Hematopoietic multipotent progenitor cell treated with erythropoietin and hydrocortisone succinate and interleukin-3 and kit ligand, for 17 days (in vitro differentiated cells): ENCODE results near the gene GABRB2.

Source experiments
- DNase-seq: peaks from one replicate; pipeline ENCODE4 v3.0.0-alpha.2; 2015; ENCODE audit warnings: low spot score

Gene GABRB2

DNA sequence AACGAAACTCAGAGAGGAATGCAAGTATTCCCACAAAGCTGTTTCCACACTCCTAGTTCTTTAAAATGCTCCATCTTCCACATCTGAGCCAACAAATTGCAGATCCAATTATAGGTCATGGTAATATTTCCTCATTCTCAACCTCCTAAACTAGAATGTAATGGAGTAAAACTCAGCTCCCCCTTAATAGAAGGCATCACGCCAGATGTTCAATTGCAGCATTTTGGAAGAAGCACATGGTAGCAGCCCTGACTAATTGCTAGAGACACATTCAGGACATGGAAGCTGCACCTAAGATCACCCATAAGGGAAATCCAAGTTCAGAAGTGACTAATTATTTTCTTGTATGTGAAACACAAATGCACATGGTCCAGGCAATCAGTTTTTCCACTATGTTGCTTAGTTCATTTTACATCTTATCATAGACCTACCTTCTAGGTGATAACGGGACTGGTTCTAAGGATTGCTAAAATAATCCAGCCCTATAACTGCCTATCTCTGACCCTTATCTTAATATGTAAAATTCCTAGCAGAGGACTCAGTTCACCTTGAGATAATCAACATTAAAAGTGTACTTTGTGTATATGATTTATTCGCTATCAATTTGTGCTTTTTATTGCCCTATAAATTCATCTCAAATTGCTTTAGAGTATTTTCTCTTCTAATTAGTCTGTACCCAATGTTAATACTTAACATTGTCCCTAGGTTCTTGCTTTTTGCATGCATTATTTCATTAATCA is 75.1 kb downstream of the GABRB2 start:
- DNase-seq, result no peak

DNA sequence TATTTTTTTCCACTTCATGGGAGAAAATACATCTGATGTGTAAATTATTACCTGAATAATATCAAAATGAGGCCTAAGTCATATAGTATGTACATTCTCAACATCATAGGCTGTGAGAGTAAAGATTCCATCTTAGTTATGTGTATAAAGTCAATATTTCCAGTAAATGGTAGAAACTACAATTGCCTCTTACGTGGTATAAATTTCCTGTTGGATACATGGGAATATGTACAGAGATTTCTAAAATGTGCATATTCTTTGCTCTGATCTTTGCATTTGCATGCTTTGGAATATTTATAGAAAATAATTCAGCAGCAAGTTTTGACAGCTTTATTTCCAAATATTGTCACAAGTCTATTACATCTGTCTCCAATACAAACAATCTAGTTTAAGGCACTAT is 78.8 kb downstream of the GABRB2 start:
- no peak for DNase-seq

GRCh38 chr5:161460741-161461140 is 85.8 kb downstream of the GABRB2 start:
- no peak for DNase-seq

GRCh38 chr5:161446655-161447054 is 99.9 kb downstream of the GABRB2 start:
- no peak for DNase-seq

DNA sequence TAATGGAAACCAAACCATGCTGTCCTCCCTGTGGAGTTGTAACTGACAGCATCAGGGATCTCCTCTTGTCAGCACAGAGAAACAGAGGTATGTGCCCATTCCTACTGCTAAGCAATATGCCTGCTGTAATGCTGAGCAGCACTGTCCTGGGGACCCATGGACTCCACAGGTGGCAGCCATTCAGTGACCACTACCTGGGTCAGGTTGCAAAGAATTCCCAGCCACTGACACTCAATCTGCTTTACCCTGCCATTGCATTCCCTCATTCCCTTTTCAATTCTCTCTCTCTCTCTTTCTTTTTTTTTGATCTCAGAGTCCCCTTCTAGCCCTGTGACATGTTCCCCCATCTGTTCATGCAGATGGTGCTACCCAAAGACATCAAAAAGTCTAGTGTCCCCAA is 104.1 kb downstream of the GABRB2 start:
- DNase-seq, result no peak

DNA sequence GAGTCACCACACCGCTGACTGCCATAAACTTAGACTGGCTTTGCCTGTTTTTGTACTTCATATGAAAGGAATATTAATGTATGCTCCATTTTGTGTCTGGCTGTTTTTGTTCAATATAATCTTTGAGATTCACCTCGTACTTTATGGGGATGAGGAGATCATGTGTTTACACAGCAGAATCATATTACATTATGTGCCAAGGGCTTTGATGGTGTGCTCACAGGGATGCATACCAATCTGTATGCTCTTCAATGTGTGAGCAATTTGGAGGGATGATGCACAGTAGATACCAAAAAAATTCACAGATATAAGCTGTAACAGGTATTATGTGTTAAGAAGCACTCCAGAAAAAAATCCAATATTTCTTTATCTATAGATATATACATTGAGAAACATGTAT is 113.7 kb downstream of the GABRB2 start:
- DNase-seq, result no peak

DNA sequence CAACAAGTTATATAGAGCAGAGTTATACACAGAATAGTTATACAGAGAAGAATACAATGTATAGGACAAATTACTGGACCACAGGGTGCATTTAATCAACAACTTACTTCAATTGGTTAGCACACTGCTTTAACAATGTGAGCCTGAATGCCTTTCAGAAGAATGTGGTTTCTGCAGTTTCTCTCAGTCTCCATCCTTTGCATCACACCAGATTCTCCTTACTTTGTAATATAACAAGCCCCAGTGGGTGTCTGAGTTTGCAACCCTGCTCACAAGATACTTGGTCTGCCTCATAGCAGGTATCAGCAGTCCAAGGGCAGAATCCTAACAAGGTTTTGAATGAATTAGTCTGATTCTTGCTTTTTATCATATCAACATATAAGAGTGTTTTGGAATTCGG is 114.6 kb downstream of the GABRB2 start:
- DNase-seq, result no peak

- DNase-seq, result no peak
Observed at GRCh38 chr5:161421067-161421466, 125.5 kb downstream of the GABRB2 start.

GRCh38 chr5:161420521-161420920 is 126.0 kb downstream of the GABRB2 start:
- no peak for DNase-seq

DNA sequence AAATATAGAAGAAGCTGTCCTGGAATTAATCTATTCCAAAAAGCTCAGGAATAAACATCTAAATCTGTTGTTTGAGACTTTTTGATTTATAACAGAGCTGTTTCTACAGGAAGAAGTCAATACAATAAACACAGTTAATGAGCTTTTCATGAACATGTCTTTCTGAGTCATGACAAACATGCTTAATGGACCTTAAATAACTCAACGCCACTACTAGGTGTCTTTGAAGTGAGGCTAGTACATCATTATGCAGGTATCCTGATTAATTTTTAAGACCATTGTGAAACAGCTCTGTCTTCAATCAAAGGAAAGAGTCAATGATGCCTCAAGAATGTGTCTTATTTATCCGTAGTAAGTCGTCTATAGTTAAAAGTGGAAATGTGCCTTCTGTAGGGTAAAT is 131.6 kb downstream of the GABRB2 start:
- no peak for DNase-seq

DNA sequence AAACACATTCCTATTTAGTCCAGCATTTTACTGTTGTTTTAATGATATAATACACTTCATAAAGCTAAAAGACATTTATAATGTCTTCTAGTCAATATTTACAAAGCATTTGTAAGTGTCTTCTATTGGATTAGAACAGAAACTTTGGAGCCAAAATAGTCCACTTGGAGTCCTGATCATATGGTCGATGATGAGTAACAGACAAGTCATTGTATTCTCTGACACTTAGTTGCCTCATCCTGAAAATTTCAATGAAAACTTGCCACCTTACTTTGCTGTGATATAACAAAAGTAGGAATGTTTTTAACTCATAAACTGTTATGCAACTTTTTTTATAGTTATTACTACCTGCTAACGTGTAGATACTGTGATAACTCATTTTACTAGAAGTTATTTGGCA is 132.5 kb downstream of the GABRB2 start:
- DNase-seq, result no peak

DNA sequence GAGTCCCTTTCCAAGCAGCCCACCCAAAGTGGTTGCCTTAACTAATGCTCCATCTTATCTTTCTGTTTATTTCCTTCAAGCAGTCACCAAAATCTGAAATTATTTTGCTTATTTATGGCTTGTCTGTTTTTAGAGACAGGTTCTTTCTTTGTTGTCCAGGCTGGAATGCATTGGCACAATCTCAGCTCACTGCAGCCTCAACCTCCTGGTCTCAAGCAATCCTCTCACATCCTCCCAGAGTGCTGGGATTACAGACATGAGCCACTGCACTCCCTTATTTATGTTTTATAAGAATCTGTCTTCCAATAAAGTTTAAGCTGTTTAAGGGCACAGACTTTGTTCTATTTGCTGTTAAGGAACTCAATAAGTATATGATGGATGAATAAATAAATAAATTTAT is 133.7 kb downstream of the GABRB2 start:
- DNase-seq, result no peak

- no peak for DNase-seq
Observed at GRCh38 chr5:161411156-161411555, 135.4 kb downstream of the GABRB2 start.

DNA sequence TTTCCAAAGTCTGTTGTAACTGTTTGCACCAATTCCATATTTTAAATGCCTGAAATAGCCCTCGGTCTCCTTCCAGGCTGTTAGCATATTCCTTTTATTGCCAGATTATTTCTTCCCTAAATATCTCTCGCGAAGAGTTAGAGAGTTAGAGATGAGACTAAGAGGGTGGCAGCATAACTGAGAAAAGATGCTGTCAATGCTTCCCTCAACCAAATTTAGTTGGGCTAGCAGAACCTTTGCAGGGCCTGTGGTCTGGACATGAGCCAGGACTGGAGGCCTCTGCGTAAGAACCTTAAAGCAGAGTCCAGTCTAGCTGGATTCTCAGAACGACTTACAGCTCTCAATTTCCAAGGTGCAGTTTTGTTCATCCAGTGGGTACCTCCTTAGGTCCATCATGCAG is 135.9 kb downstream of the GABRB2 start:
- DNase-seq, result no peak

GRCh38 chr5:161409471-161409870 is 137.1 kb downstream of the GABRB2 start:
- no peak for DNase-seq

DNA sequence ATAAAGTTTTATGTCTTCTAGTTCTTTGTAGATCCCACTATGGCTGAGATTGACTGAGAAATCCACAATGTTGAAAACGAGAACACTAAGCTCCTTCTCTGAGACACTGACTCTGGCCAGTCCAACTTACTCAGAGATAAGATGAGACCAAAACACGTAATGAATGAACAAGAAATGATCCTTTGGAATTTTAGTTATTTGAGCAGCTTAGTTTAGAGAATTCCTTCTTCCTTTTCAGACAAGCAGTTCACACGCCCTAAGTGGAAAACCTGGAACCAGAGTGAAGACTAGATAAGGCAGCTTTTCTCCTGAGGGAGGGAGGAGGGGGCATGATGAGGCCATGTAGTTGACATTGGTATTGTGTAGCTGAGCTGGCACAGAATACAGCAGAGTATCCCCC is 139.6 kb downstream of the GABRB2 start:
- DNase-seq, result no peak

DNA sequence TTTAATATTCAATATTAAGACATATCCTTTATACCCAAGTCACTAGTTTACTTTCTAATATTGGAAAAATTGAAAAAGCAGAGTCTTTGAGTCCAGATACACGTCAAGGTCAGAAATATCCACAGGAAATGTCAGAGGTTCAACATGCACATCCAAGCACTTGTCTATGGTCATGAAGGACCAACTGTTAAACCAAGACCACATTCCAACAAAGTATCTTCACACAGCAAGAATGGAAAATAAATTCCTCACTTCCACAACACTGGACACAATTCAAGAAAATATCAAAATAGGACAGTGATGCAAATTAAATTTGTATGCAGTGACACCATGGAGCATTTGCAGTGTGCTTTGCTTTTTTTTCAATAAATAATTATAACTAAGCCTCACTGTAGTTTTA is 142.5 kb downstream of the GABRB2 start:
- DNase-seq, result no peak

- DNase-seq, result no peak
Observed at GRCh38 chr5:161403121-161403520, 143.4 kb downstream of the GABRB2 start.

DNA sequence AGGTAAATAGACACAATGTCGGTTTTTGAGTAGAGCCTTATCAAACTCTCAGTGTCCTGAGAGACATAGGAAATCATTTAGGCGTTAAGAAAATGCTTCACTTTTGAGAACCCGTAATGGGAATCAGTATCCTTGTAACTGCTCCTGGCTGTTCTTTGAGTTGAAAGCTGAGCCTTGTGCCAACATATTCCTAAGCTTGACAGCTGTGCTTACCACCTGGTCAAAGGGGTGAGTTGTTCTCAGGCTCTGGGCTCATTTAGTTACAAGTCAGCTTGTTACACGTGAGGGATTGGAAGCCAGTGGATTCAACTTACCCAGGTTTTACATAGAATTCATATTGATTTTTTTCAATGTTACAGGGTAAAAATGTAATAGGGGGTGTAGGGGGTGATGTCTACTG is 145.9 kb downstream of the GABRB2 start:
- DNase-seq, result no peak

DNA sequence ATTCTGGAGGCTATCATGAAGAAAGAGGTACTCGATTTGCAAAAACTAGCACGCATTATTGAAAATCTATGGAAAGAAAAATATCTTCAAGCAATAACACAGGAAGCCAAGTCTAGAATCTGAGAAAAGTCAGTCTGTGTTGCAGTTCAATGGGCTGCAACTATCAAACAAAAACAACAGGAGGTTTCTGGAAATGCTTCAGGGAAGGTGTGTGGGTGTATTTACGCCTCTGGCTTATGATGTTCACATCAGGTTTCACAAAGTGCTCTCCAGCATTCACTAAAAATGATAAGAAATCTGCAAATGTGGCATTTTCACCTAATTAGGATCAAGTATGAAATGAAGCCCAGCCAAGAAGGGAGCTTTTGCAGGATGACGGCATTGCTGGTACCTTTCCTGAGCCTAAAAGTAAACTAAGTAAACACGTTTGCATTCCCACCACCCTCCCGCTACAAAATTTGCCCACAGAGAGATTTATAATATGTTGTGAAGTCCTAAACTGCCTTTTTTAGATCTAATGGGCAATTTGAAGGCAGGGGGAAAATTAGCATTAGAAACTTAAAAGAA is 146.4 kb downstream of the GABRB2 start:
- no peak for DNase-seq

- DNase-seq, result no peak
Observed at GRCh38 chr5:161397448-161397847, 149.1 kb downstream of the GABRB2 start.

GRCh38 chr5:161396171-161396570 is 150.4 kb downstream of the GABRB2 start:
- DNase-seq, result no peak

DNA sequence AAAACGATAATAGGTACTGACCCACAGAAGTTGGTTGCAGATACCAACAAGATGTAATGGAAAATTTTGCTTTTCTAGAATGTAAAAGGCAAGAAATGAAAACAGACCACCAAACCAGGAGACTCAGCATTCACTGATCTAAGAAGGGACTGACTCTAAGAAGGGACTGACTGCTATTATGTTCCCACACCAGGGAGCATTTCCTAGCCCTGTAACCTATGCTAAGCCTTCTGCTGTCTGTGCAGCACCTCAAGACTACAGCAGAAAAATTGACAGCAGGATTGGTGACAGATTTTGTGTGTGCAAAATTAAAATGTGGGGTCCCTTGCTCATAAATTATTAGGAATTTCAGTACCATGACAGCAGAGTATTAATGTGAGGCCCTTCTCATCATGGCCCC is 154.8 kb downstream of the GABRB2 start:
- no peak for DNase-seq

DNA sequence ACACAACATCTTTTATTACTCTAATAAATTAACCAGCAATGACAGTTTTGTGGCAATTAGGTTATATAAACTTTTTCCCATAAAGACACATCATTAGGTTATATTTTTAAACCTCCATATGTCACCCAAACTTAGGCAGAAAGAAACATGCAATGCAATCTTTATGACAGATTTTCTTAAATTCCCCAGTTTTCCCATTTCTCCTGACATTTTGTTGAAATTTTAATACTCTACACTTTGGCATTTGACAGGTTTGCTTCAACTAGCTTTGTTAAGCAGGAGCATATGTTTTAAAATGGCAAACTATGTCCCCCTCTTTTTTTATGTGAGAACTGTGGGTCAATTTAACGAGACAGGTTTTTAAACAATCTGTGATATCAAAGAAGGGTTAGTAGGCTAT is 155.5 kb downstream of the GABRB2 start:
- no peak for DNase-seq
